Ishikawa (cell line): ENCODE results near the gene RTKN2.

Source experiments
- CEBPB ChIP-seq: IDR thresholded peaks from 2 replicates; pipeline ENCODE4 v1.6.1; 2012
- CREB1 ChIP-seq: IDR thresholded peaks from 2 replicates; pipeline ENCODE4 v1.6.1; 2012; ENCODE audit warnings: low read depth
- EGR1 ChIP-seq: IDR thresholded peaks from 2 replicates; pipeline ENCODE4 v1.6.1; 2012
- EP300 ChIP-seq: IDR thresholded peaks from 2 replicates; pipeline ENCODE4 v1.6.1; 2012; ENCODE audit warnings: borderline replicate concordance
- FOXM1 ChIP-seq: IDR thresholded peaks from 2 replicates; pipeline ENCODE4 v1.6.1; 2012; ENCODE audit warnings: low read depth, borderline replicate concordance
- MAX ChIP-seq: IDR thresholded peaks from 2 replicates; pipeline ENCODE4 v1.6.1; 2012
- NFIC ChIP-seq: IDR thresholded peaks from 2 replicates; pipeline ENCODE4 v1.6.1; 2012
- RAD21 ChIP-seq: IDR thresholded peaks from 2 replicates; pipeline ENCODE4 v1.6.1; 2012; ENCODE audit warnings: low read depth
- REST ChIP-seq: IDR thresholded peaks from 2 replicates; pipeline ENCODE4 v1.6.1; 2012; ENCODE audit warnings: low read depth, mild to moderate bottlenecking
- TAF1 ChIP-seq: IDR thresholded peaks from 2 replicates; pipeline ENCODE4 v1.6.1; 2012; ENCODE audit warnings: low read depth, mild to moderate bottlenecking
- TCF12 ChIP-seq: IDR thresholded peaks from 2 replicates; pipeline ENCODE4 v1.6.1; 2012; ENCODE audit warnings: low read depth
- TEAD4 ChIP-seq: IDR thresholded peaks from 2 replicates; pipeline ENCODE4 v1.6.1; 2012
- USF1 ChIP-seq: IDR thresholded peaks from 2 replicates; pipeline ENCODE4 v1.6.1; 2012
- YY1 ChIP-seq: IDR thresholded peaks from 2 replicates; pipeline ENCODE4 v1.6.1; 2012; ENCODE audit warnings: low read depth
- ZBTB7A ChIP-seq: IDR thresholded peaks from 2 replicates; pipeline ENCODE4 v1.6.1; 2012; ENCODE audit warnings: low read depth

Gene RTKN2

GRCh38 chr10:62193479-62193878, 75.2 kb downstream of the RTKN2 start:
- TF ChIP-seq TAF1: no peak
- no peak for TF ChIP-seq FOXM1
- no peak for TF ChIP-seq YY1
- TF ChIP-seq TEAD4: no peak
- no peak for TF ChIP-seq NFIC
- TF ChIP-seq CREB1: no peak
- no peak for TF ChIP-seq EGR1

GRCh38 chr10:62189131-62189530, 79.5 kb downstream of the RTKN2 start:
- no peak for TF ChIP-seq ZBTB7A
- no peak for TF ChIP-seq NFIC
- no peak for TF ChIP-seq USF1
- TF ChIP-seq FOXM1: no peak
- TF ChIP-seq MAX: no peak
- no peak for TF ChIP-seq CREB1
- TF ChIP-seq RAD21: no peak
- TF ChIP-seq YY1: no peak
- TF ChIP-seq REST: no peak
- TF ChIP-seq TAF1: no peak
- no peak for TF ChIP-seq TEAD4
- no peak for TF ChIP-seq EGR1
- TF ChIP-seq CEBPB: no peak
- no peak for TF ChIP-seq EP300
- no peak for TF ChIP-seq TCF12

- TF ChIP-seq TCF12 (no peak), EGR1 (no peak), MAX (no peak), CEBPB (no peak), REST (no peak), TEAD4 (no peak), EP300 (no peak), RAD21 (no peak), CREB1 (no peak), FOXM1 (no peak)
These were observed 80.5 kb downstream of the RTKN2 start for GRCh38 chr10:62188021-62188616.

GRCh38 chr10:62186999-62187675, 81.5 kb downstream of the RTKN2 start:
- TF ChIP-seq TCF12: no peak
- TF ChIP-seq CREB1: no peak
- no peak for TF ChIP-seq EGR1
- TF ChIP-seq RAD21: no peak
- no peak for TF ChIP-seq ZBTB7A
- TF ChIP-seq CEBPB: no peak
- TF ChIP-seq MAX: no peak
- no peak for TF ChIP-seq USF1
- no peak for TF ChIP-seq TEAD4
- TF ChIP-seq NFIC: no peak
- TF ChIP-seq TAF1: no peak
- TF ChIP-seq YY1: no peak

- no peak for TF ChIP-seq CREB1
- TF ChIP-seq REST: no peak
- TF ChIP-seq RAD21: no peak
- TF ChIP-seq MAX: no peak
- no peak for TF ChIP-seq ZBTB7A
- TF ChIP-seq USF1: no peak
- TF ChIP-seq CEBPB: no peak
- no peak for TF ChIP-seq YY1
- TF ChIP-seq EP300: no peak
- no peak for TF ChIP-seq FOXM1
- TF ChIP-seq TCF12: no peak
These were observed 82.5 kb downstream of the RTKN2 start for GRCh38 chr10:62185919-62186692.
